ENCODE data around the gene AHCY.
"Not testable (repeated sequence)": the region's sequence is repeated elsewhere in the genome, so short reads cannot be mapped to it uniquely, and the experiment has no call there.

AHCY gene

GRCh38 chr20:34300256-34300806 lies 2.8 kb downstream of the AHCY start:
- TF ChIP-seq EZH2phosphoT487 (IDR thresholded peaks at IDR 0.05; ENCODE audit: low read depth): no peak
- TF ChIP-seq, protein P1, sequence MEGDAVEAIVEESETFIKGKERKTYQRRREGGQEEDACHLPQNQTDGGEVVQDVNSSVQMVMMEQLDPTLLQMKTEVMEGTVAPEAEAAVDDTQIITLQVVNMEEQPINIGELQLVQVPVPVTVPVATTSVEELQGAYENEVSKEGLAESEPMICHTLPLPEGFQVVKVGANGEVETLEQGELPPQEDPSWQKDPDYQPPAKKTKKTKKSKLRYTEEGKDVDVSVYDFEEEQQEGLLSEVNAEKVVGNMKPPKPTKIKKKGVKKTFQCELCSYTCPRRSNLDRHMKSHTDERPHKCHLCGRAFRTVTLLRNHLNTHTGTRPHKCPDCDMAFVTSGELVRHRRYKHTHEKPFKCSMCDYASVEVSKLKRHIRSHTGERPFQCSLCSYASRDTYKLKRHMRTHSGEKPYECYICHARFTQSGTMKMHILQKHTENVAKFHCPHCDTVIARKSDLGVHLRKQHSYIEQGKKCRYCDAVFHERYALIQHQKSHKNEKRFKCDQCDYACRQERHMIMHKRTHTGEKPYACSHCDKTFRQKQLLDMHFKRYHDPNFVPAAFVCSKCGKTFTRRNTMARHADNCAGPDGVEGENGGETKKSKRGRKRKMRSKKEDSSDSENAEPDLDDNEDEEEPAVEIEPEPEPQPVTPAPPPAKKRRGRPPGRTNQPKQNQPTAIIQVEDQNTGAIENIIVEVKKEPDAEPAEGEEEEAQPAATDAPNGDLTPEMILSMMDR (IDR thresholded peaks at IDR 0.05; ENCODE audit: low read depth, low read length): no peak
- peaks cover 76% of the 10 kb centered on the region for H3K79me2 ChIP-seq (ENCODE audit: low read length)
- 0 out of 2 replicates have a peak overlapping the region, but pooled peaks have one; percentile 81 for H3K4me3 ChIP-seq (ENCODE audit: low read length)
- H3K9me3 ChIP-seq (ENCODE audit: insufficient read depth, low read length): no peaks in the 10 kb centered on the region
- H3K4me2 ChIP-seq (ENCODE audit: low read length): peak overlapping the region; percentile 77
- H3K36me3 ChIP-seq (replicated peaks; ENCODE audit: low read depth, low read length): peaks cover 34% of the 10 kb centered on the region
- peaks cover 42% of the 10 kb centered on the region for H3K4me1 ChIP-seq (ENCODE audit: low read length)
- no peak overlapping the region for H3K9ac ChIP-seq (ENCODE audit: low read length)
- no peaks in the 10 kb centered on the region for H3K27me3 ChIP-seq (ENCODE audit: low read depth, low read length)
- H3K27ac ChIP-seq (ENCODE audit: low read length): peak overlapping the region; percentile 10; the same call in 1 of the 2 replicates
- H4K20me1 ChIP-seq (ENCODE audit: insufficient read depth, low read length): peaks cover 37% of the 10 kb centered on the region
- H2AFZ ChIP-seq (ENCODE audit: low read depth, low read length): no peak overlapping the region

DNA sequence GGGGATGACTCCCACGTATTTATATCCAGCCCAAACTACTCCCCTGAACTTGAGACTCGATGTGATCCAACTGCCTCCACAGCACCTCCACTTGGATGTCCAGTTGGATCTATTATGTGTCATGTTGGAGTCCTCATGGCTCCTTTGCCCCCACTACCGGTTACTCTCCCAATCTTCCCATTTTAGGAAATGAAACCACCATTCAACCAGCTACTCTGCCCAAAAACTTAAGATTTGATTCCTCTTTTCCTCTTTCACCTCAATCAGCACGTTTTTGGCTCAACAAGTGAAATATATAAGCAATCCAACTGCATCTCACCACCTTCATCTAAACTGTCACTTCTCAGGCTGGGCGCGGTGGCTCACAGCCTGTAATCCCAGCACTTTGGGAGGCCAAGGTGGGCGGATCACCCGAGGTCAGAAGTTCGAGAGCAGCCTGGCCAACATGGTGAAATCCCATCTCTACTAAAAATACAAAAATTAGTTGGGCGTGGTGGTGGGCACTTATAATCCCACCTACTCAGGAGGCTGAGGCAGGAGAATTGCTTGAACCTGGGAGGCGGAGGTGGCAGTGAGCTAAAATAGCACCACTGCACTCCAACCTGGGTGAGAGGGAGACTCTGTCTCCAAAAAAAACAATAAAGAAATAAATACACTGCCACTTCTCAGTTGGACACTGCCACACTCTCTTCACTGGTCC lies 3.4 kb downstream of the AHCY start:
- H3K9ac ChIP-seq (ENCODE audit: low read length): no peak overlapping the region
- no peaks in the 10 kb centered on the region for H3K27me3 ChIP-seq (ENCODE audit: low read depth, low read length)
- H3K9me3 ChIP-seq (ENCODE audit: insufficient read depth, low read length): no peaks in the 10 kb centered on the region
- H3K36me3 ChIP-seq (replicated peaks; ENCODE audit: low read depth, low read length): peaks cover 39% of the 10 kb centered on the region
- no peak overlapping the region for H2AFZ ChIP-seq (ENCODE audit: low read depth, low read length)
- peaks cover 42% of the 10 kb centered on the region for H3K4me1 ChIP-seq (ENCODE audit: low read length)
- peak overlapping the region; percentile 77; the same call in 1 of the 2 replicates for H3K4me2 ChIP-seq (ENCODE audit: low read length)
- H3K27ac ChIP-seq (ENCODE audit: low read length): 0 out of 2 replicates have a peak overlapping the region, but pooled peaks have one; percentile 9
- peaks cover 43% of the 10 kb centered on the region for H4K20me1 ChIP-seq (ENCODE audit: insufficient read depth, low read length)
- no peak overlapping the region for H3K4me3 ChIP-seq (ENCODE audit: low read length)
- TF ChIP-seq, protein P1 (IDR thresholded peaks at IDR 0.05; ENCODE audit: low read depth, low read length): no peak
- no peak for TF ChIP-seq EZH2phosphoT487 (IDR thresholded peaks at IDR 0.05; ENCODE audit: low read depth)
- peaks cover 82% of the 10 kb centered on the region for H3K79me2 ChIP-seq (ENCODE audit: low read length)

DNA sequence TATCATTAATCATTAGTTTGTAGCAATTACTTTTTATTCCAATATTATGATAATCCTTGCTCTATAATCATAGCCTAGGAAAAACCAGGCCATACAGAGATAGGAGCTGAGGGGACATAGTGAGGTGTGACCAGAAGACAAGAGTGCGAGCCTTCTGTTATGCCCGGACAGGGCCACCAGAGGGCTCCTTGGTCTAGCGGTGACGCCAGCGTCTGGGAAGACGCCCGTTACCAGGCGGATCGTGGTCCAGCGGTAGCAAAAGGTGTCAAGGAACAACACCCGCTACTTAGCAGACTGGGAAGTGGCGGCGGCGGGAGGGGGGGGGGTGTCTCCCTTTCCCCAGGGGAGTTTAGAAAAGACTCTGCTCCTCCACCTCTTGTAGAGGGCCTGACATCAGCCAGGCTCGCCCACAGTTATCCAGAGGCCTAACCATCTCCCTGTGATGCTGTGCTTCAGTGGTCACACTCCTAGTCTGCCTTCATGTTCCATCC lies 4.8 kb downstream of the AHCY start:
- H3K36me3 ChIP-seq (replicated peaks; ENCODE audit: low read depth, low read length): peaks cover 52% of the 10 kb centered on the region
- H3K27ac ChIP-seq (ENCODE audit: low read length): not testable (repeated sequence)

DNA sequence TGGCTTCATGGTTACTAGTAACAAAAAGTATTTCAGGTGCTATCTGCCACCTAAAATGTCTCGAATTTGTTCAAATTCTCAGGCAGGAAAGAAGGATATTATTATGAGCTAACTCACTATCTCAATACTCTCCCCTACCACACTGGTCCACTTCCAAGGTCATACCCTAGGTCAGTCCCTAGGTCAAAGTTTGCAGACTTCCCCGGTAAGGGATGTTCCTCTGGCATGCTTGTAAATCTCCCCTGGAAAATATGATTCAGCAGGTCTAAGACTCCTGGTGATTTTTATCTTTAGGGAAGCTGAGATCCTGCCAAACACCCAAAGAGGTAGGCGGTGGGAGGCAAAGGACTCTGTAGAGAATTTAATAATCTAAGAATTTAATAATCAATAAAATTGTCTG lies 6.7 kb downstream of the AHCY start:
- H3K36me3 ChIP-seq (replicated peaks; ENCODE audit: low read depth, low read length): peaks cover 71% of the 10 kb centered on the region
- H3K27me3 ChIP-seq (ENCODE audit: low read depth, low read length): no peaks in the 10 kb centered on the region
- peaks cover 83% of the 10 kb centered on the region for H3K79me2 ChIP-seq (ENCODE audit: low read length)
- H3K4me2 ChIP-seq (ENCODE audit: low read length): no peak overlapping the region
- H3K9me3 ChIP-seq (ENCODE audit: insufficient read depth, low read length): no peaks in the 10 kb centered on the region
- peaks cover 48% of the 10 kb centered on the region for H4K20me1 ChIP-seq (ENCODE audit: insufficient read depth, low read length)
- H3K27ac ChIP-seq (ENCODE audit: low read length): no peak overlapping the region
- H2AFZ ChIP-seq (ENCODE audit: low read depth, low read length): no peak overlapping the region
- no peak overlapping the region for H3K9ac ChIP-seq (ENCODE audit: low read length)
- H3K4me1 ChIP-seq (ENCODE audit: low read length): peaks cover 30% of the 10 kb centered on the region
- TF ChIP-seq EZH2phosphoT487 (IDR thresholded peaks at IDR 0.05; ENCODE audit: low read depth): no peak
- TF ChIP-seq, protein P1 (IDR thresholded peaks at IDR 0.05; ENCODE audit: low read depth, low read length): no peak
- no peak overlapping the region for H3K4me3 ChIP-seq (ENCODE audit: low read length)

More for the DNA sequence above, 4.8 kb downstream of the AHCY start:
- TF ChIP-seq, protein P1 (IDR thresholded peaks at IDR 0.05; ENCODE audit: low read depth, low read length): 0 out of 2 replicates have a peak, but pooled peaks have one; percentile 12
- Histone ChIP-seq H3K79me2 (ENCODE audit: low read length) (peaks cover 93% of the 10 kb centered on the region), H4K20me1 (ENCODE audit: insufficient read depth, low read length) (peaks cover 48% of the 10 kb centered on the region), H3K4me1 (ENCODE audit: low read length) (peaks cover 38% of the 10 kb centered on the region), H3K4me2 (ENCODE audit: low read length) (peak overlapping the region; percentile 28; the same call in 1 of the 2 replicates)
- H3K4me3 ChIP-seq (ENCODE audit: low read length); H3K9me3 ChIP-seq (ENCODE audit: insufficient read depth, low read length); H2AFZ ChIP-seq (ENCODE audit: low read depth, low read length); H3K27me3 ChIP-seq (ENCODE audit: low read depth, low read length); H3K9ac ChIP-seq (ENCODE audit: low read length): not testable (repeated sequence)
